CD4-positive, alpha-beta memory T cell (primary cell): ENCODE results near the gene FGF2. TPM values are rescaled to one million over a fixed set of nuclear protein-coding genes. Genes with fewer than 3 reads are reported as not detected.
"Not testable (repeated sequence)": the region's sequence is repeated elsewhere in the genome, so short reads cannot be mapped to it uniquely, and the experiment has no call there.

Experiments used
- CTCF ChIA-PET: fragments of 350-600 bp; sonication (Branson Sonifier 250); formaldehyde crosslinking; loops from one replicate; lab custom pipeline; 2021; ENCODE audit warnings: inconsistent platforms; ENCODE audit not compliant: partially characterized antibody; lab: Charles Lee
- POLR2A ChIA-PET: fragments of 350-600 bp; sonication (Branson Sonifier 250); formaldehyde crosslinking; loops from one replicate; lab custom pipeline; 2021; ENCODE audit not compliant: partially characterized antibody; lab: Charles Lee
- DNase-seq, 5 donors: peaks; one replicate each; pipeline versions ENCODE4 v3.0.0 to v3.0.0-alpha.2; 2020 to 2022; ENCODE audit warnings: mixed read lengths in 1 of 5
- H3K27ac ChIP-seq: one replicate; pipeline ENCODE4 v1.7.0; 2013; ENCODE audit warnings: low read depth, low read length
- H3K27me3 ChIP-seq: 2 replicates; pipeline ENCODE4 v1.7.0; 2013; ENCODE audit warnings: mild to moderate bottlenecking, low read length, moderate library complexity; ENCODE audit not compliant: insufficient read depth
- H3K36me3 ChIP-seq: 2 replicates; pipeline ENCODE4 v1.7.0; 2013; ENCODE audit warnings: mild to moderate bottlenecking, low read length, moderate library complexity; ENCODE audit not compliant: insufficient read depth
- H3K4me1 ChIP-seq: 2 replicates; pipeline ENCODE4 v1.7.0; 2013; ENCODE audit warnings: mild to moderate bottlenecking, low read length, moderate library complexity; ENCODE audit not compliant: insufficient read depth
- H3K4me3 ChIP-seq, 2 donors: one replicate each; pipeline ENCODE4 v1.7.0; 2013; ENCODE audit warnings: low read length in 2 of 2, mild to moderate bottlenecking in 1 of 2
- H3K9me3 ChIP-seq, 2 donors: one replicate each; pipeline ENCODE4 v1.7.0; 2013; ENCODE audit warnings: low read length in 2 of 2, control low read depth in 1 of 2; ENCODE audit not compliant: control insufficient read depth in 1 of 2
- H3K27ac Mint-ChIP-seq, 7 donors: one replicate each; pipeline ENCODE4 v1.8.0; 2020 to 2021; ENCODE audit warnings: mixed read lengths in 7 of 7, mild to moderate bottlenecking in 6 of 7, inconsistent platforms in 3 of 7, moderate library complexity in 3 of 7
- H3K27me3 Mint-ChIP-seq, 2 donors: one replicate each; pipeline ENCODE4 v1.8.0; 2020 to 2021; ENCODE audit warnings: mixed read lengths in 2 of 2
- H3K36me3 Mint-ChIP-seq, 2 donors: one replicate each; pipeline ENCODE4 v1.8.0; 2020 to 2021; ENCODE audit warnings: mixed read lengths in 2 of 2, inconsistent platforms in 1 of 2, mild to moderate bottlenecking in 1 of 2
- H3K4me1 Mint-ChIP-seq, 4 donors: one replicate each; pipeline ENCODE4 v1.8.0; 2020 to 2021; ENCODE audit warnings: mixed read lengths in 4 of 4, mild to moderate bottlenecking in 1 of 4
- H3K4me3 Mint-ChIP-seq, 8 donors: one replicate each; pipeline ENCODE4 v1.8.0; 2020 to 2021; ENCODE audit warnings: mixed read lengths in 8 of 8, mild to moderate bottlenecking in 7 of 8, moderate library complexity in 6 of 8, inconsistent platforms in 3 of 8
- H3K9me3 Mint-ChIP-seq, 8 donors: one replicate each; pipeline ENCODE4 v1.8.0; 2020 to 2021; ENCODE audit warnings: mixed read lengths in 8 of 8, mild to moderate bottlenecking in 5 of 8, inconsistent platforms in 3 of 8, moderate library complexity in 1 of 8
- intact Hi-C: fragments of 100-400 bp; cut with micrococcal nuclease; formaldehyde crosslinking; loops from one replicate; pipeline ENCODE4 v1.15.1; 2023
- polyA plus RNA-seq, 2 donors: library from polyadenylated mRNA; unstranded; fragments of 300-500 nt; fragmentation: Illumina TruSeq; gene quantifications; one replicate each; pipeline ENCODE4 v1.2.3, GENCODE V29; 2021
- total RNA-seq, 2 experiments: library from RNA; stranded (reverse); gene quantifications; one replicate each; pipeline ENCODE4 v1.2.3, GENCODE V29; 2021

Gene FGF2
- total and polyA plus RNA-seq, 4 experiments from 2014 or later: not detected

GRCh38 chr4:122855353-122855890 is 28.8 kb downstream of the FGF2 start:
- Mint-ChIP-seq H3K9me3 (no peaks in the 10 kb centered on the region), H3K4me3 (no peak overlapping the region), H3K27ac (no peak overlapping the region), H3K4me1 (peaks cover 0 to 2% (median under 1%) of the 10 kb centered on the region in 4 donors), H3K27me3 (peaks cover 4 to 7% of the 10 kb centered on the region in 2 donors), H3K36me3 (no peaks in the 10 kb centered on the region)
- Histone ChIP-seq H3K4me1 (no peaks in the 10 kb centered on the region), H3K36me3 (no peaks in the 10 kb centered on the region), H3K27ac (no peak overlapping the region), H3K9me3 (no peaks in the 10 kb centered on the region), H3K27me3 (no peaks in the 10 kb centered on the region), H3K4me3 (no peak overlapping the region)
- CTCF ChIA-PET: interaction anchor here (0.9 to 2.0 kb wide), 3 partner anchors 48 to 75 kb away, joined by 3 to 6 read pairs (median 4); no protein-coding TSS in a partner anchor
- intact Hi-C loops: no loop called here
- POLR2A ChIA-PET: no interaction called here
- no peak for DNase-seq

- H3K4me3 ChIP-seq: no peak overlapping the region
- H3K27ac ChIP-seq: no peak overlapping the region
- no peaks in the 10 kb centered on the region for H3K9me3 ChIP-seq
- no peaks in the 10 kb centered on the region for H3K27me3 ChIP-seq
- POLR2A ChIA-PET: no interaction called here
- no peaks in the 10 kb centered on the region for H3K36me3 ChIP-seq
- Mint-ChIP-seq H3K4me1 (peaks cover 0 to 2% (median under 1%) of the 10 kb centered on the region in 4 donors), H3K27me3 (peaks cover 4 to 15% of the 10 kb centered on the region in 2 donors), H3K9me3 (no peaks in the 10 kb centered on the region), H3K36me3 (no peaks in the 10 kb centered on the region), H3K4me3 (no peak overlapping the region), H3K27ac (no peak overlapping the region)
- DNase-seq: no peak
- H3K4me1 ChIP-seq: no peaks in the 10 kb centered on the region
- CTCF ChIA-PET: no interaction called here
- intact Hi-C loops: no loop called here
Measured at GRCh38 chr4:122857160-122857559, 30.5 kb downstream of the FGF2 start.

- H3K27ac Mint-ChIP-seq: no peak overlapping the region
- ChIA-PET CTCF (no interaction called here), POLR2A (no interaction called here)
- H3K4me1 Mint-ChIP-seq: peaks cover 0 to 2% (median under 1%) of the 10 kb centered on the region in 4 donors
- Histone ChIP-seq H3K4me1 (no peaks in the 10 kb centered on the region), H3K27ac (no peak overlapping the region), H3K36me3 (no peaks in the 10 kb centered on the region), H3K27me3 (no peaks in the 10 kb centered on the region), H3K4me3 (no peak overlapping the region), H3K9me3 (no peaks in the 10 kb centered on the region)
- H3K4me3 Mint-ChIP-seq: no peak overlapping the region
- peaks cover 4 to 15% of the 10 kb centered on the region in 2 donors for H3K27me3 Mint-ChIP-seq
- H3K9me3 Mint-ChIP-seq: no peaks in the 10 kb centered on the region
- intact Hi-C loops: no loop called here
- H3K36me3 Mint-ChIP-seq: no peaks in the 10 kb centered on the region
- no peak for DNase-seq
Measured at GRCh38 chr4:122858705-122859104, 32.1 kb downstream of the FGF2 start.

GRCh38 chr4:122861172-122861943 is 34.7 kb downstream of the FGF2 start:
- Mint-ChIP-seq H3K27ac (no peak overlapping the region), H3K9me3 (no peaks in the 10 kb centered on the region), H3K4me1 (no peaks in the 10 kb centered on the region), H3K27me3 (peaks cover 6 to 18% of the 10 kb centered on the region in 2 donors), H3K36me3 (no peaks in the 10 kb centered on the region), H3K4me3 (no peak overlapping the region)
- H3K27ac ChIP-seq: no peak overlapping the region
- H3K4me1 ChIP-seq: no peaks in the 10 kb centered on the region
- no peak overlapping the region for H3K4me3 ChIP-seq
- no peaks in the 10 kb centered on the region for H3K27me3 ChIP-seq
- ChIA-PET POLR2A (no interaction called here), CTCF (no interaction called here)
- H3K36me3 ChIP-seq: no peaks in the 10 kb centered on the region
- intact Hi-C loops: no loop called here
- DNase-seq: no peak
- H3K9me3 ChIP-seq: no peaks in the 10 kb centered on the region

- H3K27me3 Mint-ChIP-seq: peaks cover 5 to 16% of the 10 kb centered on the region in 2 donors
- intact Hi-C loops: no loop called here
- peaks cover 0 to 4% (median 0%) of the 10 kb centered on the region in 8 donors for H3K9me3 Mint-ChIP-seq
Measured at GRCh38 chr4:122863639-122864038, 37.0 kb downstream of the FGF2 start.

GRCh38 chr4:122865425-122865824 is 38.8 kb downstream of the FGF2 start:
- CTCF ChIA-PET: no interaction called here

More at GRCh38 chr4:122863639-122864038, 37.0 kb downstream of the FGF2 start:
- ChIA-PET POLR2A (no interaction called here), CTCF (no interaction called here)
- Histone ChIP-seq H3K27me3 (no peaks in the 10 kb centered on the region), H3K36me3 (no peaks in the 10 kb centered on the region), H3K27ac (no peak overlapping the region), H3K9me3 (no peaks in the 10 kb centered on the region), H3K4me1 (no peaks in the 10 kb centered on the region), H3K4me3 (no peak overlapping the region)
- H3K4me3 Mint-ChIP-seq: no peak overlapping the region
- H3K27ac Mint-ChIP-seq: no peak overlapping the region
- no peak for DNase-seq
- no peaks in the 10 kb centered on the region for H3K36me3 Mint-ChIP-seq
- H3K4me1 Mint-ChIP-seq: peaks cover 0 to 3% (median 1%) of the 10 kb centered on the region in 4 donors

GRCh38 chr4:122868235-122868634 is 41.6 kb downstream of the FGF2 start:
- H3K36me3 ChIP-seq, intact Hi-C loops, H3K9me3 ChIP-seq, H3K36me3 Mint-ChIP-seq, DNase-seq, H3K4me3 Mint-ChIP-seq, CTCF ChIA-PET, H3K27ac ChIP-seq, H3K27ac Mint-ChIP-seq, H3K4me3 ChIP-seq, H3K4me1 Mint-ChIP-seq, POLR2A ChIA-PET, H3K4me1 ChIP-seq, H3K27me3 ChIP-seq: not testable (repeated sequence)
- Mint-ChIP-seq H3K9me3 (peaks cover 0 to 13% (median 4%) of the 10 kb centered on the region in 8 donors), H3K27me3 (peaks cover 10 to 25% of the 10 kb centered on the region in 2 donors)

More at GRCh38 chr4:122865425-122865824, 38.8 kb downstream of the FGF2 start:
- Mint-ChIP-seq H3K9me3 (peaks cover 0 to 8% (median 2%) of the 10 kb centered on the region in 8 donors), H3K4me1 (peaks cover 0 to 8% (median 3%) of the 10 kb centered on the region in 4 donors), H3K27me3 (peaks cover 4 to 14% of the 10 kb centered on the region in 2 donors), H3K4me3 (no peak overlapping the region), H3K36me3 (no peaks in the 10 kb centered on the region), H3K27ac (no peak overlapping the region)
- Histone ChIP-seq H3K27me3 (no peaks in the 10 kb centered on the region), H3K4me1 (no peaks in the 10 kb centered on the region), H3K27ac (no peak overlapping the region), H3K36me3 (no peaks in the 10 kb centered on the region), H3K4me3 (no peak overlapping the region), H3K9me3 (no peaks in the 10 kb centered on the region)
- POLR2A ChIA-PET: no interaction called here
- intact Hi-C loops: no loop called here
- no peak for DNase-seq
